ENCODE results near the gene ABHD11.

GRCh38 chr7:73727952-73728351, 10.7 kb downstream of the ABHD11 start:
- TF ChIP-seq CTCF (IDR thresholded peaks at IDR 0.05), result no peak
- no peak for TF ChIP-seq POLR2A (IDR thresholded peaks at IDR 0.05)

Measured in heart left ventricle (tissue), 13 donors.